HEK293 (cell line): ENCODE data around the gene MYL4.

Experiments used
- CTCF ChIA-PET: fragments of 350-600 bp; formaldehyde crosslinking; extraction: SDS; loops from one replicate; lab custom pipeline; 2021; ENCODE audit warnings: antibody characterized with exemption; lab: Yijun Ruan, JAX
- POLR2A ChIA-PET: fragments of 300-600 bp; formaldehyde crosslinking; extraction: SDS; loops from one replicate; lab custom pipeline; 2020; ENCODE audit warnings: antibody characterized with exemption, inconsistent platforms; lab: Yijun Ruan, JAX
- H3K27ac ChIP-seq: fragments of 200-500 bp; sonication (Bioruptor generic); 2 replicates; pipeline ENCODE4 v1.5.1; 2014; ENCODE audit warnings: low read depth, low read length, control low read depth, inconsistent platforms; ENCODE audit errors: extremely low read depth
- H3K36me3 ChIP-seq, 2 experiments: fragments of 200-500 bp in 1 of 2; sonication (Bioruptor generic) in 1 of 2; 1 replicate in 1 of 2; 2 replicates in 1 of 2; pipeline ENCODE4 v1.5.1; 2014 to 2017; ENCODE audit warnings: inconsistent platforms in 2 of 2, low read length in 2 of 2; ENCODE audit not compliant: control insufficient read depth in 2 of 2, insufficient read depth in 1 of 2
- H3K4me1 ChIP-seq: fragments of 200-500 bp; sonication (Bioruptor generic); 2 replicates; pipeline ENCODE4 v1.5.1; 2014; ENCODE audit warnings: mild to moderate bottlenecking, low read length, inconsistent platforms; ENCODE audit not compliant: control insufficient read depth, insufficient read depth
- H3K4me3 ChIP-seq: 2 replicates; pipeline ENCODE4 v1.5.1; 2011; ENCODE audit warnings: low read depth, mild to moderate bottlenecking, control low read depth, low read length, moderate library complexity
- H3K9me3 ChIP-seq: fragments of 200-500 bp; sonication (Bioruptor generic); 2 replicates; pipeline ENCODE4 v1.5.1; 2014; ENCODE audit warnings: low read depth, low read length, inconsistent platforms; ENCODE audit not compliant: control insufficient read depth, insufficient read depth
- BCL11A ChIP-seq: fragments of 450-650 bp; formaldehyde crosslinking; IDR thresholded peaks from 2 replicates; pipeline ENCODE4 v1.5.1; 2016; ENCODE audit warnings: low read depth, missing biosample characterization, missing genetic modification characterization
- BCL11B ChIP-seq: fragments of 450-650 bp; formaldehyde crosslinking; IDR thresholded peaks from 2 replicates; pipeline ENCODE4 v1.5.1; 2016; ENCODE audit warnings: low read depth, missing biosample characterization, missing genetic modification characterization
- KLF16 ChIP-seq: fragments of 450-650 bp; formaldehyde crosslinking; IDR thresholded peaks from 2 replicates; pipeline ENCODE4 v1.5.1; 2017; ENCODE audit warnings: missing biosample characterization, missing genetic modification characterization
- RBAK ChIP-seq: fragments of 450-650 bp; formaldehyde crosslinking; IDR thresholded peaks from 2 replicates; pipeline ENCODE4 v1.5.1; 2016; ENCODE audit warnings: missing biosample characterization, missing genetic modification characterization
- SP3 ChIP-seq: fragments of 450-650 bp; formaldehyde crosslinking; IDR thresholded peaks from 2 replicates; pipeline ENCODE4 v1.5.1; 2016; ENCODE audit warnings: missing biosample characterization, missing genetic modification characterization
- YY1 ChIP-seq: fragments of 450-650 bp; formaldehyde crosslinking; IDR thresholded peaks from 2 replicates; pipeline ENCODE4 v1.5.1; 2018; ENCODE audit warnings: missing biosample characterization, missing genetic modification characterization
- ZBTB7A ChIP-seq: fragments of 450-650 bp; formaldehyde crosslinking; IDR thresholded peaks from 2 replicates; pipeline ENCODE4 v1.5.1; 2016; ENCODE audit warnings: low read depth, missing biosample characterization, missing genetic modification characterization
- ZFP37 ChIP-seq: fragments of 450-650 bp; formaldehyde crosslinking; IDR thresholded peaks from 2 replicates; pipeline ENCODE4 v1.5.1; 2016; ENCODE audit warnings: missing biosample characterization, missing genetic modification characterization
- ZNF335 ChIP-seq: fragments of 450-650 bp; formaldehyde crosslinking; conservative IDR thresholded peaks from 2 replicates; pipeline ENCODE4 v1.5.1; 2016; ENCODE audit warnings: missing biosample characterization, missing genetic modification characterization
- ZNF341 ChIP-seq: fragments of 450-650 bp; formaldehyde crosslinking; IDR thresholded peaks from 2 replicates; pipeline ENCODE4; 2016; ENCODE audit warnings: low read depth, missing biosample characterization, missing genetic modification characterization
- ZNF433 ChIP-seq: fragments of 450-650 bp; formaldehyde crosslinking; IDR thresholded peaks from 2 replicates; pipeline ENCODE4 v1.5.1; 2016; ENCODE audit warnings: missing biosample characterization, missing genetic modification characterization, low read depth
- ZNF48 ChIP-seq: fragments of 450-650 bp; formaldehyde crosslinking; IDR thresholded peaks from 2 replicates; pipeline ENCODE4 v1.5.1; 2016; ENCODE audit warnings: missing biosample characterization, missing genetic modification characterization
- ZNF558 ChIP-seq: fragments of 450-650 bp; formaldehyde crosslinking; IDR thresholded peaks from 2 replicates; pipeline ENCODE4 v1.5.1; 2016; ENCODE audit warnings: missing biosample characterization, missing genetic modification characterization
- ZNF624 ChIP-seq: fragments of 450-650 bp; formaldehyde crosslinking; IDR thresholded peaks from 2 replicates; pipeline ENCODE4 v1.5.1; 2017; ENCODE audit warnings: missing biosample characterization, missing genetic modification characterization
- ZNF626 ChIP-seq: fragments of 450-650 bp; sonication (Bioruptor Pico); formaldehyde crosslinking; IDR thresholded peaks from 2 replicates; pipeline ENCODE4 v1.5.1; 2018; ENCODE audit warnings: missing biosample characterization, missing genetic modification characterization, inconsistent platforms
- ZSCAN5A ChIP-seq: fragments of 450-650 bp; formaldehyde crosslinking; IDR thresholded peaks from 2 replicates; pipeline ENCODE4 v1.5.1; 2016; ENCODE audit warnings: missing biosample characterization, missing genetic modification characterization
- TF ChIP-seq, protein P1 (sequence below): fragments of 450-650 bp; formaldehyde crosslinking; IDR thresholded peaks from 2 replicates; pipeline ENCODE4 v1.5.1; 2016; ENCODE audit warnings: missing biosample characterization, missing genetic modification characterization
- TF ChIP-seq, protein P2 (sequence below): IDR thresholded peaks from 2 replicates; pipeline ENCODE4 v1.6.1; 2011; ENCODE audit warnings: mild to moderate bottlenecking, low read depth, low read length, borderline replicate concordance
- TF ChIP-seq, protein P3 (sequence below): fragments of 450-650 bp; formaldehyde crosslinking; IDR thresholded peaks from 2 replicates; pipeline ENCODE4 v1.5.1; 2016; ENCODE audit warnings: missing biosample characterization, missing genetic modification characterization
- TF ChIP-seq, protein P4 (sequence below): fragments of 450-650 bp; formaldehyde crosslinking; IDR thresholded peaks from 2 replicates; pipeline ENCODE4 v1.5.1; 2016; ENCODE audit warnings: missing biosample characterization, missing genetic modification characterization

MYL4 gene

GRCh38 chr17:47243737-47244598 is 34.8 kb downstream of the MYL4 start (continued):
- TF ChIP-seq, protein P1, sequence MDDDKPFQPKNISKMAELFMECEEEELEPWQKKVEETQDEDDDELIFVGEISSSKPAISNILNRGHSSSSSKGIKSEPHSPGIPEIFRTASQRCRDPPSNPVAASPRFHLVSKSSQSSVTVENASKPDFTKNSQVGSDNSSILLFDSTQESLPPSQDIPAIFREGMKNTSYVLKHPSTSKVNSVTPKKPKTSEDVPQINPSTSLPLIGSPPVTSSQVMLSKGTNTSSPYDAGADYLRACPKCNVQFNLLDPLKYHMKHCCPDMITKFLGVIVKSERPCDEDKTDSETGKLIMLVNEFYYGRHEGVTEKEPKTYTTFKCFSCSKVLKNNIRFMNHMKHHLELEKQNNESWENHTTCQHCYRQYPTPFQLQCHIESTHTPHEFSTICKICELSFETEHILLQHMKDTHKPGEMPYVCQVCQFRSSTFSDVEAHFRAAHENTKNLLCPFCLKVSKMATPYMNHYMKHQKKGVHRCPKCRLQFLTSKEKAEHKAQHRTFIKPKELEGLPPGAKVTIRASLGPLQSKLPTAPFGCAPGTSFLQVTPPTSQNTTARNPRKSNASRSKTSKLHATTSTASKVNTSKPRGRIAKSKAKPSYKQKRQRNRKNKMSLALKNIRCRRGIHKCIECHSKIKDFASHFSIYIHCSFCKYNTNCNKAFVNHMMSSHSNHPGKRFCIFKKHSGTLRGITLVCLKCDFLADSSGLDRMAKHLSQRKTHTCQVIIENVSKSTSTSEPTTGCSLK (tag by site-specific recombination): no peak
- no peak for TF ChIP-seq ZNF624 (tag by site-specific recombination)

- Histone ChIP-seq H3K4me3 (no peak overlapping the region), H3K4me1 (peaks cover 8% of the 10 kb centered on the region), H3K27ac (no peak overlapping the region), H3K9me3 (no peaks in the 10 kb centered on the region), H3K36me3 (no peaks in the 10 kb centered on the region)
- TF ChIP-seq, protein P2, sequence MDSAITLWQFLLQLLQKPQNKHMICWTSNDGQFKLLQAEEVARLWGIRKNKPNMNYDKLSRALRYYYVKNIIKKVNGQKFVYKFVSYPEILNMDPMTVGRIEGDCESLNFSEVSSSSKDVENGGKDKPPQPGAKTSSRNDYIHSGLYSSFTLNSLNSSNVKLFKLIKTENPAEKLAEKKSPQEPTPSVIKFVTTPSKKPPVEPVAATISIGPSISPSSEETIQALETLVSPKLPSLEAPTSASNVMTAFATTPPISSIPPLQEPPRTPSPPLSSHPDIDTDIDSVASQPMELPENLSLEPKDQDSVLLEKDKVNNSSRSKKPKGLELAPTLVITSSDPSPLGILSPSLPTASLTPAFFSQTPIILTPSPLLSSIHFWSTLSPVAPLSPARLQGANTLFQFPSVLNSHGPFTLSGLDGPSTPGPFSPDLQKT: no peak
- TF ChIP-seq BCL11B (tag by site-specific recombination) (no peak), ZNF48 (tag by site-specific recombination) (no peak), SP3 (tag by site-specific recombination) (no peak), ZNF341 (tag by site-specific recombination) (no peak), KLF16 (tag by site-specific recombination) (no peak), ZFP37 (tag by site-specific recombination) (no peak)
- TF ChIP-seq, protein P1 (tag by site-specific recombination): no peak
- TF ChIP-seq, protein P3, sequence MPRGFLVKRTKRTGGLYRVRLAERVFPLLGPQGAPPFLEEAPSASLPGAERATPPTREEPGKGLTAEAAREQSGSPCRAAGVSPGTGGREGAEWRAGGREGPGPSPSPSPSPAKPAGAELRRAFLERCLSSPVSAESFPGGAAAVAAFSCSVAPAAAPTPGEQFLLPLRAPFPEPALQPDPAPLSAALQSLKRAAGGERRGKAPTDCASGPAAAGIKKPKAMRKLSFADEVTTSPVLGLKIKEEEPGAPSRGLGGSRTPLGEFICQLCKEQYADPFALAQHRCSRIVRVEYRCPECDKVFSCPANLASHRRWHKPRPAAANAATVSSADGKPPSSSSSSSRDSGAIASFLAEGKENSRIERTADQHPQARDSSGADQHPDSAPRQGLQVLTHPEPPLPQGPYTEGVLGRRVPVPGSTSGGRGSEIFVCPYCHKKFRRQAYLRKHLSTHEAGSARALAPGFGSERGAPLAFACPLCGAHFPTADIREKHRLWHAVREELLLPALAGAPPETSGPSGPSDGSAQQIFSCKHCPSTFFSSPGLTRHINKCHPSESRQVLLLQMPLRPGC (tag by site-specific recombination): no peak
- ChIA-PET POLR2A (no interaction called here), CTCF (no interaction called here)
Measured at GRCh38 chr17:47244697-47245096, 35.5 kb downstream of the MYL4 start.

DNA sequence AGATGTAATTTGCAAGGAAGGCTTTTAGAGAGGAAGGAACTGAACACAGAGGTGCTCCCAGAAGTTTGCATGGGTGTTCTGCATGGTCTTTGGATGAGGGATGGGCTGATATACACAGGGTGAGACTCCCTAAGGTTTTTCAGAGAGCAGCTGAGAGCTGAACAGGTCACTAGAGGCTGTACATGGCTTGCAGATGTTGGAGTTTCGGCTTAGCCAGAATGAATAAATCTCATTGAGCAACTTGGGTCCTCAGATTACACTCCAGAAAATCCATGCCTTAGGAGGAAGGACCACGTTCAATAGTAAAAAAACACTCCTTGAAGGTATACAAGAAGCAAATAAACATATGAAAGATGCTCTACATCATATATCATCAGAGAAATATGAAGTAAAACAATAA is 37.0 kb downstream of the MYL4 start:
- no peaks in the 10 kb centered on the region for H3K4me1 ChIP-seq
- ChIA-PET POLR2A (no interaction called here), CTCF (interaction anchor here (0.6 to 0.9 kb wide), 3 partner anchors 29 to 134 kb away, joined by 3 to 7 read pairs (median 4); no protein-coding TSS in a partner anchor)
- H3K4me3 ChIP-seq: no peak overlapping the region
- H3K36me3 ChIP-seq: no peaks in the 10 kb centered on the region
- no peak overlapping the region for H3K27ac ChIP-seq
- no peaks in the 10 kb centered on the region for H3K9me3 ChIP-seq
- TF ChIP-seq ZNF335: no peak
- no peak for TF ChIP-seq ZBTB7A (tag by site-specific recombination)
- TF ChIP-seq YY1 (tag by site-specific recombination): no peak
- no peak for TF ChIP-seq ZSCAN5A (tag by site-specific recombination)
- no peak for TF ChIP-seq ZNF433
- TF ChIP-seq BCL11A: no peak
- no peak for TF ChIP-seq RBAK
- TF ChIP-seq, protein P4, sequence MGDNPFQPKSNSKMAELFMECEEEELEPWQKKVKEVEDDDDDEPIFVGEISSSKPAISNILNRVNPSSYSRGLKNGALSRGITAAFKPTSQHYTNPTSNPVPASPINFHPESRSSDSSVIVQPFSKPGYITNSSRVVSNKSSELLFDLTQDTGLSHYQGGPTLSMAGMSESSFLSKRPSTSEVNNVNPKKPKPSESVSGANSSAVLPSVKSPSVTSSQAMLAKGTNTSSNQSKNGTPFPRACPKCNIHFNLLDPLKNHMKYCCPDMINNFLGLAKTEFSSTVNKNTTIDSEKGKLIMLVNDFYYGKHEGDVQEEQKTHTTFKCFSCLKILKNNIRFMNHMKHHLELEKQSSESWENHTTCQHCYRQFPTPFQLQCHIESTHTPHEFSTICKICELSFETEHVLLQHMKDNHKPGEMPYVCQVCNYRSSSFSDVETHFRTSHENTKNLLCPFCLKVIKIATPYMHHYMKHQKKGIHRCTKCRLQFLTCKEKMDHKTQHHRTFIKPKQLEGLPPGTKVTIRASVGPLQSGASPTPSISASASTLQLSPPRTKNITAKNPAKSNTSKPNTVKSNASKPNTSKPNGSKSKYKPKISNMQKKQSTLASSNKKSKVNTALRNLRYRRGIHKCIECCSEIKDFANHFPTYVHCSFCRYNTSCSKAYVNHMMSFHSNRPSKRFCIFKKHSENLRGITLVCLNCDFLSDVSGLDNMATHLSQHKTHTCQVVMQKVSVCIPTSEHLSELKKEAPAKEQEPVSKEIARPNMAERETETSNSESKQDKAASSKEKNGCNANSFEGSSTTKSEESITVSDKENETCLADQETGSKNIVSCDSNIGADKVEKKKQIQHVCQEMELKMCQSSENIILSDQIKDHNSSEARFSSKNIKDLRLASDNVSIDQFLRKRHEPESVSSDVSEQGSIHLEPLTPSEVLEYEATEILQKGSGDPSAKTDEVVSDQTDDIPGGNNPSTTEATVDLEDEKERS (tag by site-specific recombination): no peak
- no peak for TF ChIP-seq ZNF626 (tag by site-specific recombination)
- no peak for TF ChIP-seq ZNF558
